Naive B cell (primary cell): Measurements from ENCODE around the gene ADNP2. TPM values are rescaled to one million over a fixed set of nuclear protein-coding genes. Genes with fewer than 3 reads are reported as not detected.

Source experiments
- ATAC-seq, 2 donors: fragments of 150-1000 bp; cut with Tn5 transposase; 2 replicates each; pipeline ENCODE4 v1.10.0; 2021; ENCODE audit warnings: low read depth in 2 of 2, mild to moderate bottlenecking in 2 of 2, moderate library complexity in 2 of 2
- DNase-seq: peaks from one replicate; pipeline ENCODE4 v3.0.0; 2022
- H3K27ac Mint-ChIP-seq, 6 donors: one replicate each; pipeline ENCODE4 v1.8.0; 2020 to 2022; ENCODE audit warnings: mild to moderate bottlenecking in 6 of 6, mixed read lengths in 6 of 6, moderate library complexity in 5 of 6, inconsistent platforms in 2 of 6
- H3K27me3 Mint-ChIP-seq, 3 donors: one replicate each; pipeline ENCODE4 v1.8.0; 2021 to 2022; ENCODE audit warnings: mixed read lengths in 3 of 3, mild to moderate bottlenecking in 1 of 3
- H3K36me3 Mint-ChIP-seq, 2 donors: one replicate each; pipeline ENCODE4 v1.8.0; 2020 to 2022; ENCODE audit warnings: mixed read lengths in 2 of 2, inconsistent platforms in 1 of 2, mild to moderate bottlenecking in 1 of 2
- H3K4me1 Mint-ChIP-seq, 3 donors: one replicate each; pipeline ENCODE4 v1.8.0; 2020 to 2022; ENCODE audit warnings: mixed read lengths in 3 of 3, inconsistent platforms in 1 of 3, mild to moderate bottlenecking in 1 of 3, moderate library complexity in 1 of 3
- H3K4me3 Mint-ChIP-seq, 8 donors: one replicate each; pipeline ENCODE4 v1.8.0; 2020 to 2022; ENCODE audit warnings: mild to moderate bottlenecking in 8 of 8, mixed read lengths in 8 of 8, moderate library complexity in 8 of 8, inconsistent platforms in 2 of 8
- H3K9me3 Mint-ChIP-seq, 7 donors: one replicate each; pipeline ENCODE4 v1.8.0; 2020 to 2022; ENCODE audit warnings: mixed read lengths in 7 of 7, mild to moderate bottlenecking in 5 of 7, inconsistent platforms in 2 of 7, moderate library complexity in 1 of 7
- polyA plus RNA-seq, 6 donors: library from polyadenylated mRNA; unstranded; fragments of 300-500 nt; fragmentation: Illumina TruSeq; gene quantifications; one replicate each; pipeline ENCODE4 v1.2.3, GENCODE V29; 2021; ENCODE audit warnings: low read depth in 6 of 6

The ADNP2 gene
- polyA plus RNA-seq, 6 donors from 2014 or later, result 4.2 to 7.1 (median 5.1) TPM

DNA sequence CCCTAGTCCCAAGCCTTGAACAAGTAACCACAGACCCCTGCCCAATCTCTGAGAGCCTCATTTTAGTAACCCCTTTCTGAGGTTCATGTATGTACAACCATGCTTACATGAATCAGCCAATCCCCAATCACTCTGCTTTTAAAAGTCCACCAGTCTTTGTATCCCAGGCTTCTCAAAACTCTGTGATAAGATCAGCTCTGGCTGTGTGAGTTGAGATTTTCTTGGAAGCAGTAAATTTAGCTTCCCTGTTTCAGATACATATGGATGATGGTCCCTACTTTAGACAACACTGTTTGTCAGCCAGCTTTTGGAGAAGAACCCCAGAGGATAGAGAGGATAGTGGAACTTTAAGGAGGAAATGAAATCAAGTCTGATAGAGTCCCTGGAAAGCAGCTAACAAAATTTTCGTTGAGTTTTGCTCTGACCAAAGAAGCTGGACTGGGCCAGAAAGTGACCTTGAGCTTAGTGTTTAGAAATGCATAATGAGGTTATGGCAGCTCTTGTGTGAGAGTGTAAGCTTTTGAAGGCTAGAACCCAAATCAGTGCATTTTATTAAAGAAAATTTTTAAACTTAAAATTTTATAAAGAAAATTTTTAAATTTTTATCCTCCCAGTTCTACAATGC is 3.7 kb downstream of the ADNP2 start:
- no peak for ATAC-seq
- peak overlapping the region in 1 of 8 donors; percentile 57 for H3K4me3 Mint-ChIP-seq
- H3K4me1 Mint-ChIP-seq, result peaks cover 31 to 40% (median 38%) of the 10 kb centered on the region in 3 donors
- H3K36me3 Mint-ChIP-seq, result peaks cover 0 to 9% of the 10 kb centered on the region in 2 donors
- H3K27me3 Mint-ChIP-seq, result no peaks in the 10 kb centered on the region
- DNase-seq, result no peak
- no peak overlapping the region for H3K27ac Mint-ChIP-seq
- H3K9me3 Mint-ChIP-seq, result peaks cover 0 to 5% (median 3%) of the 10 kb centered on the region in 7 donors

- no peak for DNase-seq
- Mint-ChIP-seq H3K9me3 (no peaks in the 10 kb centered on the region), H3K4me1 (peaks cover 24 to 31% (median 24%) of the 10 kb centered on the region in 3 donors), H3K36me3 (peaks cover 11 to 16% of the 10 kb centered on the region in 2 donors), H3K27ac (peak overlapping the region in 2 of 6 donors; percentile 39 to 74), H3K4me3 (no peak overlapping the region), H3K27me3 (no peaks in the 10 kb centered on the region)
- peak; percentile 45 for ATAC-seq
Observed at GRCh38 chr18:80115035-80115434, 6.0 kb downstream of the ADNP2 start.

- Mint-ChIP-seq H3K27ac (no peak overlapping the region), H3K27me3 (no peaks in the 10 kb centered on the region), H3K36me3 (peaks cover 19 to 22% of the 10 kb centered on the region in 2 donors), H3K9me3 (no peaks in the 10 kb centered on the region), H3K4me1 (peaks cover 12 to 18% (median 18%) of the 10 kb centered on the region in 3 donors), H3K4me3 (no peak overlapping the region)
- ATAC-seq (no peak), DNase-seq (no peak)
Observed at GRCh38 chr18:80119111-80119510, 10.0 kb downstream of the ADNP2 start.

GRCh38 chr18:80120932-80121331 is 11.9 kb downstream of the ADNP2 start:
- Mint-ChIP-seq H3K4me3 (no peak overlapping the region), H3K27me3 (no peaks in the 10 kb centered on the region), H3K4me1 (peaks cover 4 to 6% (median 6%) of the 10 kb centered on the region in 3 donors), H3K27ac (no peak overlapping the region), H3K36me3 (peaks cover 19 to 22% of the 10 kb centered on the region in 2 donors), H3K9me3 (no peaks in the 10 kb centered on the region)
- DNase-seq (no peak), ATAC-seq (no peak)

DNA sequence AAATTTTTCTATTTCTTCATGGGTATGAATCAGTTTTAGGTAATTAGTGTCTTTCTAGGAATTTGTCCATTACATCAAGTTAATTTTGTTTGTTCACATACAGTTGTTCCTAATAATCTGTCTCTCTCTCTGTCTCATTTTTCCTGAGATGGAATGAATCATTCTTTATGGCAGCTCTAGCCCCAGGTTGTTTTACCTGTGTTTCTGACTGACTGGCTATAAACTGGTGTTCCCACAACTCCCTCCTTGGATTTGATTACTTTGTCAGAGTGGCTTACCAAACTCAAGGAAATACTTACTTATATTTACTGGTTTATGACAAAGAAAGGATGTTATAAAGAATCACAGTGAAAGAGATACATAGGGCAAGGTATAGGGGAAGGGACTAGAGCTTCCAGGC is 15.1 kb downstream of the ADNP2 start:
- no peak for ATAC-seq
- peaks cover 6 to 16% of the 10 kb centered on the region in 2 donors for H3K36me3 Mint-ChIP-seq
- no peak overlapping the region for H3K4me3 Mint-ChIP-seq
- peaks cover 0 to 2% (median 0%) of the 10 kb centered on the region in 7 donors for H3K9me3 Mint-ChIP-seq
- peaks cover 6 to 7% (median 7%) of the 10 kb centered on the region in 3 donors for H3K4me1 Mint-ChIP-seq
- no peak overlapping the region for H3K27ac Mint-ChIP-seq
- H3K27me3 Mint-ChIP-seq, result no peaks in the 10 kb centered on the region
- DNase-seq, result no peak

GRCh38 chr18:80126797-80127196 is 17.7 kb downstream of the ADNP2 start:
- H3K9me3 Mint-ChIP-seq, result peaks cover 0 to 2% (median 0%) of the 10 kb centered on the region in 7 donors
- H3K4me3 Mint-ChIP-seq, result no peak overlapping the region
- H3K27ac Mint-ChIP-seq, result no peak overlapping the region
- ATAC-seq (no peak), DNase-seq (no peak)
- peaks cover 7 to 10% (median 7%) of the 10 kb centered on the region in 3 donors for H3K4me1 Mint-ChIP-seq
- peaks cover 6 to 8% of the 10 kb centered on the region in 2 donors for H3K36me3 Mint-ChIP-seq
- no peaks in the 10 kb centered on the region for H3K27me3 Mint-ChIP-seq

- Mint-ChIP-seq H3K4me1 (peaks cover 7 to 10% (median 8%) of the 10 kb centered on the region in 3 donors), H3K27me3 (no peaks in the 10 kb centered on the region), H3K27ac (peak overlapping the region in 2 of 6 donors; percentile 34 to 55), H3K4me3 (no peak overlapping the region), H3K9me3 (peaks cover 0 to 2% (median 0%) of the 10 kb centered on the region in 7 donors), H3K36me3 (peaks cover 4 to 8% of the 10 kb centered on the region in 2 donors)
- no peak for DNase-seq
- no peak for ATAC-seq
Observed at GRCh38 chr18:80127635-80128034, 18.6 kb downstream of the ADNP2 start.

- peaks cover 0 to 2% (median 0%) of the 10 kb centered on the region in 7 donors for H3K9me3 Mint-ChIP-seq
- H3K4me3 Mint-ChIP-seq, result no peak overlapping the region
- H3K36me3 Mint-ChIP-seq, result peaks cover 7 to 20% of the 10 kb centered on the region in 2 donors
Observed at GRCh38 chr18:80129672-80130367, 20.8 kb downstream of the ADNP2 start.

DNA sequence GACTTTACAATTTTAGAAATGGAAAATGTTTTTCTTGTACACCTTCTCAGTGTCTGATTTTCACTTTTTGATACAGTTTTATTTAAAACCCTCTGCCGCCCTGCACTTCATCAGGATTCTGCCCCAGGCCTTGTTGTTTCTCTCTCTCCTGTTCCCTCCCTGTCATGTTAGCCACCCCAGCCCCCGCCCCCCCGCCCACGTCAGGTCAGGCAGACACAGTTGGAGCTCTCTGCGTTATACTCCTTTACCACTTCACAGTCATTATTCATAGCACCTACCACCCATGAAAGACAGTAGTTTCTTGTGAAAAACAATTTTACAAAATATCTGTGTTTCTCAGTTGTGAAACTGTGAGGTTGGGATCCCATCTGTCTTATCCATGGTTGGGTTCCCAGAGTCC is 21.5 kb downstream of the ADNP2 start:
- peaks cover 9 to 10% (median 10%) of the 10 kb centered on the region in 3 donors for H3K4me1 Mint-ChIP-seq
- no peaks in the 10 kb centered on the region for H3K27me3 Mint-ChIP-seq
- no peak overlapping the region for H3K4me3 Mint-ChIP-seq
- DNase-seq (no peak), ATAC-seq (no peak)
- H3K9me3 Mint-ChIP-seq, result peaks cover 0 to 2% (median 0%) of the 10 kb centered on the region in 7 donors
- peak overlapping the region in 1 of 6 donors; percentile 72 for H3K27ac Mint-ChIP-seq
- peaks cover 11 to 25% of the 10 kb centered on the region in 2 donors for H3K36me3 Mint-ChIP-seq

More at GRCh38 chr18:80129672-80130367, 20.8 kb downstream of the ADNP2 start:
- no peak for ATAC-seq
- Mint-ChIP-seq H3K4me1 (peaks cover 9 to 10% (median 10%) of the 10 kb centered on the region in 3 donors), H3K27ac (no peak overlapping the region), H3K27me3 (no peaks in the 10 kb centered on the region)
- DNase-seq, result no peak

DNA sequence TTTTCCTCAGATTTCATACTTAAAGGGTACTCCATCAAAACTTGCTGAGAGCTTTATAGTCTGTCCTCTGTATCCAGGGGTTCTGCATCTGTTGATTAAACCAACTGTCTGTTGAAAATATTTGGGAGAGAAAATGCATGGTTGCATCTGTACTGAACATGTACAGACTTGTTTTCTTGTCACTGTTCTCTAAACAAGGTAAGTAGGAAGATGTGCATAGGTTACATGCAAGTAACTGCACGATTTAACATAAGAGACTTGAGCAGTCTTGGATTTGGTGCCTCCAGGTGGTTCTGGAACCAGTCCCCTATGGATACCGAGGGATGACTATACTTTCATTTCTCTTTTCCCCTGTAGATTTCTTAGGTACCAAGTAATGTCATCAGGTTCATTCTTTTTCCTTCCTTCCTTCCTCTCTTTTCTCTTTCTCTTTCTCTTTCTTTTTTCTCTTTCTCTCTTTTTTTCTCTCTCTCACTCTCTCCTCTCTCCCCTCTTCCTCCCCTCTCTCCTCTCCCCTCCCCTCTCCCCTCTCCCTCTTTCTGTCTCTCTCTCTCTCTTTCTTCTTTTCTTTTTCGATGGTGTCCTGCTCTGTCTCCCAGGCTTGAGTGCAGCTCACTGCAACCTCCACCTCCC is 23.2 kb downstream of the ADNP2 start:
- Mint-ChIP-seq H3K27me3 (no peaks in the 10 kb centered on the region), H3K36me3 (peaks cover 21 to 33% of the 10 kb centered on the region in 2 donors), H3K4me1 (peaks cover 4 to 8% (median 7%) of the 10 kb centered on the region in 3 donors), H3K27ac (peak overlapping the region in 1 of 6 donors; percentile 82), H3K9me3 (peaks cover 0 to 2% (median 0%) of the 10 kb centered on the region in 7 donors), H3K4me3 (no peak overlapping the region)
- no peak for DNase-seq
- no peak for ATAC-seq

GRCh38 chr18:80133124-80133523 is 24.1 kb downstream of the ADNP2 start:
- peaks cover 4 to 6% (median 4%) of the 10 kb centered on the region in 3 donors for H3K4me1 Mint-ChIP-seq
- ATAC-seq (no peak), DNase-seq (no peak)
- H3K4me3 Mint-ChIP-seq, result no peak overlapping the region
- no peaks in the 10 kb centered on the region for H3K27me3 Mint-ChIP-seq
- peaks cover 25 to 33% of the 10 kb centered on the region in 2 donors for H3K36me3 Mint-ChIP-seq
- H3K27ac Mint-ChIP-seq, result no peak overlapping the region
- H3K9me3 Mint-ChIP-seq, result no peaks in the 10 kb centered on the region

DNA sequence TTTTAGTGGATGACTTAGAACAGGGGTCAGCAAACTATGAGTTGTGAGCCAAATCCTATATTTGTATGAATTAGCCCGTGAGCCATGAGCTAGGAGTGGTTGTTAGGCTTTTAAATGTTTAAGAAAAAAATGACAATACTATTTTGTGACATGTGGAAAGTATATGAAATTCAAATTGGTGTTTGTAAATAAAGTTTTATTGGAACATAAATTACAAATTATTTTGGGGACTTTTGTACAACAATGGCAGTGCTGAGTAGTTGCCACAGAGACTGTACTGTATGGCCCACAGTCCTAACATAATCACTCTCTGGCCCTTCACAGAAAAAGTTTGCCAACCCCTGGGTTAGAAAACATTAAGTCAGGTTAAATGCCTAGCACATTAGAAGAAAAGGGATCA is 26.1 kb downstream of the ADNP2 start:
- Mint-ChIP-seq H3K27me3 (no peaks in the 10 kb centered on the region), H3K4me3 (no peak overlapping the region), H3K9me3 (no peaks in the 10 kb centered on the region), H3K27ac (no peak overlapping the region), H3K4me1 (peaks cover 1 to 6% (median 4%) of the 10 kb centered on the region in 3 donors), H3K36me3 (peaks cover 33% of the 10 kb centered on the region in 2 donors)
- DNase-seq (no peak), ATAC-seq (no peak)

- no peak for ATAC-seq
- H3K4me3 Mint-ChIP-seq, result no peak overlapping the region
- peaks cover 0 to 4% (median 2%) of the 10 kb centered on the region in 3 donors for H3K4me1 Mint-ChIP-seq
- no peaks in the 10 kb centered on the region for H3K9me3 Mint-ChIP-seq
- H3K27me3 Mint-ChIP-seq, result no peaks in the 10 kb centered on the region
- H3K27ac Mint-ChIP-seq, result peak overlapping the region in 1 of 6 donors; percentile 38
- no peak for DNase-seq
- peaks cover 33 to 39% of the 10 kb centered on the region in 2 donors for H3K36me3 Mint-ChIP-seq
Observed at GRCh38 chr18:80136679-80137078, 27.6 kb downstream of the ADNP2 start.
